Activated naive CD8-positive, alpha-beta T cell treated with anti-CD3 and anti-CD28 coated beads, Interleukin-2, amount 10 ng/mL, durations not matched to agents 7 days and 5 days (primary cell): ENCODE results near the gene MC1R. TPM values are rescaled to one million over a fixed set of nuclear protein-coding genes. Genes with fewer than 3 reads are reported as not detected.
"Not testable (repeated sequence)": the region's sequence is repeated elsewhere in the genome, so short reads cannot be mapped to it uniquely, and the experiment has no call there.

ENCODE experiments used
- ATAC-seq: fragments of 150-1000 bp; cut with Tn5 transposase; one replicate; pipeline ENCODE4 v1.10.0; 2021; ENCODE audit warnings: low read depth, moderate library complexity
- POLR2A ChIA-PET: fragments of 350-600 bp; sonication (Branson Sonifier 250); formaldehyde crosslinking; loops from one replicate; lab custom pipeline; 2021; ENCODE audit warnings: antibody characterized with exemption; lab: Charles Lee
- DNase-seq: peaks from one replicate; pipeline ENCODE4 v3.0.0; 2021
- H3K27ac Mint-ChIP-seq: one replicate; pipeline ENCODE4 v1.8.0; 2022; ENCODE audit warnings: mild to moderate bottlenecking, mixed read lengths
- H3K27me3 Mint-ChIP-seq: one replicate; pipeline ENCODE4 v1.8.0; 2022; ENCODE audit warnings: mild to moderate bottlenecking, moderate library complexity, mixed read lengths
- H3K36me3 Mint-ChIP-seq: one replicate; pipeline ENCODE4 v1.8.0; 2021; ENCODE audit warnings: mild to moderate bottlenecking, mixed read lengths
- H3K4me1 Mint-ChIP-seq: one replicate; pipeline ENCODE4 v1.8.0; 2021; ENCODE audit warnings: mixed read lengths
- H3K4me3 Mint-ChIP-seq: one replicate; pipeline ENCODE4 v1.8.0; 2022; ENCODE audit warnings: mild to moderate bottlenecking, moderate library complexity, mixed read lengths
- H3K9me3 Mint-ChIP-seq: one replicate; pipeline ENCODE4 v1.8.0; 2021; ENCODE audit warnings: mixed read lengths
- total RNA-seq, 2 experiments: library from RNA; stranded (reverse); gene quantifications; one replicate each; pipeline ENCODE4 v1.2.3, GENCODE V29; 2021

MC1R gene
- 1 to 10 TPM; 5.8 to 7.4 TPM for total RNA-seq

- DNase-seq (peak; percentile 59), ATAC-seq (peak; percentile 15)
- peak within 1 kb of the TSS; percentile 69 for H3K4me3 Mint-ChIP-seq
- POLR2A ChIA-PET, result interaction anchor here (1.3 kb wide), 2 partner anchors 45 to 54 kb away, joined by 4 to 15 read pairs; partner anchors contain the start of gene TCF25
- peaks cover 4% of the 10 kb centered on the region for H3K36me3 Mint-ChIP-seq
- H3K27ac Mint-ChIP-seq, result peak within 1 kb of the TSS; percentile 76
- peaks cover 34% of the 10 kb centered on the region for H3K27me3 Mint-ChIP-seq
- H3K4me1 Mint-ChIP-seq, result peaks cover 31% of the 10 kb centered on the region
- no peaks in the 10 kb centered on the region for H3K9me3 Mint-ChIP-seq
Measured at GRCh38 chr16:89918453-89919347, at the start of gene MC1R. Gene MC1R, plus strand, starts transcription at chr16:89918862. Its CDS starts 397 bp downstream, at chr16:89919259.

- Mint-ChIP-seq H3K27ac (no peak overlapping the region), H3K36me3 (peaks cover 13% of the 10 kb centered on the region), H3K4me3 (no peak overlapping the region), H3K4me1 (peaks cover 6% of the 10 kb centered on the region), H3K9me3 (peaks cover 1% of the 10 kb centered on the region), H3K27me3 (no peaks in the 10 kb centered on the region)
- DNase-seq (no peak), ATAC-seq (no peak)
- POLR2A ChIA-PET, result no interaction called here
Measured at GRCh38 chr16:89869911-89870310, 48.8 kb upstream of the MC1R start.

- Mint-ChIP-seq H3K9me3 (peaks cover 3% of the 10 kb centered on the region), H3K27me3 (no peaks in the 10 kb centered on the region), H3K27ac (no peak overlapping the region), H3K4me1 (peaks cover 7% of the 10 kb centered on the region), H3K36me3 (peaks cover 16% of the 10 kb centered on the region), H3K4me3 (no peak overlapping the region)
- no peak for DNase-seq
- no peak for ATAC-seq
- POLR2A ChIA-PET, result no interaction called here
Measured at GRCh38 chr16:89870440-89870839, 48.2 kb upstream of the MC1R start.

- Mint-ChIP-seq H3K4me1 (peaks cover 7% of the 10 kb centered on the region), H3K4me3 (peak overlapping the region; percentile 96), H3K36me3 (peaks cover 18% of the 10 kb centered on the region), H3K27me3 (no peaks in the 10 kb centered on the region), H3K9me3 (peaks cover 3% of the 10 kb centered on the region), H3K27ac (no peak overlapping the region)
- POLR2A ChIA-PET, result interaction anchor here (1.9 to 2.5 kb wide), 4 partner anchors 8 to 166 kb away, joined by 9 to 44 read pairs (median 19); no protein-coding TSS in a partner anchor
- no peak for ATAC-seq
- DNase-seq, result no peak
Measured at GRCh38 chr16:89871895-89872294, 46.8 kb upstream of the MC1R start.

GRCh38 chr16:89873109-89873971 lies 45.3 kb upstream of the MC1R start, which contains the start of gene TCF25:
Gene TCF25, plus strand, starts transcription at chr16:89873592. Its CDS starts 76 bp downstream, at chr16:89873668.
- DNase-seq, result peak; percentile 88
- Mint-ChIP-seq H3K27ac (peak within 1 kb of the TSS; percentile 99), H3K4me1 (peaks cover 7% of the 10 kb centered on the region), H3K4me3 (peak within 1 kb of the TSS; percentile 96), H3K36me3 (peaks cover 25% of the 10 kb centered on the region), H3K9me3 (peaks cover 3% of the 10 kb centered on the region), H3K27me3 (no peaks in the 10 kb centered on the region)
- POLR2A ChIA-PET, result interaction anchor here (0.5 to 2.5 kb wide), 41 partner anchors 9 to 422 kb away, joined by 3 to 44 read pairs (median 4); partner anchors contain the start of genes CDK10, DBNDD1, FANCA and MC1R
- peak; percentile 66 for ATAC-seq

- Mint-ChIP-seq H3K27me3 (no peaks in the 10 kb centered on the region), H3K27ac (peak overlapping the region; percentile 99), H3K9me3 (peaks cover 3% of the 10 kb centered on the region), H3K36me3 (peaks cover 30% of the 10 kb centered on the region), H3K4me1 (peaks cover 7% of the 10 kb centered on the region), H3K4me3 (peak overlapping the region; percentile 96)
- DNase-seq (peak; percentile 92), ATAC-seq (peak; percentile 69)
- POLR2A ChIA-PET, result interaction anchor here (0.6 to 2.5 kb wide), 31 partner anchors 10 to 385 kb away, joined by 3 to 44 read pairs (median 5); partner anchors contain the start of genes CDK10, DBNDD1, FANCA and MC1R
Measured at GRCh38 chr16:89873972-89874689, 44.5 kb upstream of the MC1R start.

GRCh38 chr16:89879123-89879522 lies 39.5 kb upstream of the MC1R start:
- H3K27ac Mint-ChIP-seq, POLR2A ChIA-PET, ATAC-seq, H3K9me3 Mint-ChIP-seq, H3K4me1 Mint-ChIP-seq, H3K27me3 Mint-ChIP-seq, H3K4me3 Mint-ChIP-seq, DNase-seq: not testable (repeated sequence)
- peaks cover 38% of the 10 kb centered on the region for H3K36me3 Mint-ChIP-seq

- H3K27me3 Mint-ChIP-seq, result no peaks in the 10 kb centered on the region
- H3K27ac Mint-ChIP-seq, result no peak overlapping the region
- ATAC-seq, result no peak
- POLR2A ChIA-PET, result no interaction called here
- DNase-seq, result no peak
- H3K9me3 Mint-ChIP-seq, result no peaks in the 10 kb centered on the region
- peaks cover 32% of the 10 kb centered on the region for H3K36me3 Mint-ChIP-seq
- H3K4me1 Mint-ChIP-seq, result no peaks in the 10 kb centered on the region
- no peak overlapping the region for H3K4me3 Mint-ChIP-seq
Measured at GRCh38 chr16:89880477-89881367, 37.9 kb upstream of the MC1R start.

GRCh38 chr16:89881368-89881730 lies 37.3 kb upstream of the MC1R start:
- H3K36me3 Mint-ChIP-seq, result peaks cover 30% of the 10 kb centered on the region

GRCh38 chr16:89883346-89884040 lies 35.2 kb upstream of the MC1R start:
- Mint-ChIP-seq H3K4me3 (no peak overlapping the region), H3K27me3 (no peaks in the 10 kb centered on the region), H3K4me1 (no peaks in the 10 kb centered on the region), H3K36me3 (peaks cover 38% of the 10 kb centered on the region), H3K9me3 (no peaks in the 10 kb centered on the region), H3K27ac (peak overlapping the region; percentile 20)
- no peak for ATAC-seq
- POLR2A ChIA-PET, result interaction anchor here (1.0 kb wide), 1 partner anchor 10 kb away, joined by 6 read pairs; the partner anchor contains the start of gene TCF25
- no peak for DNase-seq

More at GRCh38 chr16:89881368-89881730, 37.3 kb upstream of the MC1R start:
- Mint-ChIP-seq H3K9me3 (no peaks in the 10 kb centered on the region), H3K27ac (no peak overlapping the region), H3K4me3 (no peak overlapping the region), H3K4me1 (no peaks in the 10 kb centered on the region), H3K27me3 (no peaks in the 10 kb centered on the region)
- no peak for ATAC-seq
- POLR2A ChIA-PET, result no interaction called here
- no peak for DNase-seq

- ATAC-seq (no peak), DNase-seq (no peak)
- H3K27me3 Mint-ChIP-seq, result no peaks in the 10 kb centered on the region
- H3K4me3 Mint-ChIP-seq, result no peak overlapping the region
- H3K27ac Mint-ChIP-seq, result no peak overlapping the region
- H3K9me3 Mint-ChIP-seq, result no peaks in the 10 kb centered on the region
- no peaks in the 10 kb centered on the region for H3K4me1 Mint-ChIP-seq
- H3K36me3 Mint-ChIP-seq, result peaks cover 35% of the 10 kb centered on the region
- POLR2A ChIA-PET, result no interaction called here
Measured at GRCh38 chr16:89884041-89884421, 34.6 kb upstream of the MC1R start.
